GM23338 (cell line): Measurements from ENCODE around the gene NR4A1.

ENCODE experiments used
- CTCF ChIP-seq, 2 experiments: fragments of 200-600 bp in 1 of 2; sonication (generic) in 1 of 2; conservative IDR thresholded peaks; 2 replicates each; pipeline versions ENCODE4 v1.5.1 to v1.6.1; 2016 to 2017; ENCODE audit warnings: antibody characterized with exemption in 2 of 2, low read depth in 2 of 2, mild to moderate bottlenecking in 2 of 2, moderate library complexity in 1 of 2
- ETS1 ChIP-seq: IDR thresholded peaks from 2 replicates; pipeline ENCODE4 v1.6.1; 2016; ENCODE audit warnings: antibody characterized with exemption
- EZH2 ChIP-seq: fragments of 200-600 bp; sonication (generic); IDR thresholded peaks from one replicate; pipeline ENCODE4 v1.8.0; 2017; ENCODE audit warnings: antibody characterized with exemption, mild to moderate bottlenecking, low read depth; ENCODE audit not compliant: unreplicated experiment
- EZH2phosphoT487 ChIP-seq: fragments of 200-600 bp; sonication (generic); IDR thresholded peaks from one replicate; pipeline ENCODE4 v1.8.1; 2018; ENCODE audit warnings: antibody characterized with exemption; ENCODE audit not compliant: unreplicated experiment
- JUNB ChIP-seq: IDR thresholded peaks from one replicate; pipeline ENCODE4 v1.6.1; 2016; ENCODE audit warnings: antibody characterized with exemption; ENCODE audit not compliant: unreplicated experiment
- POLR2AphosphoS5 ChIP-seq: IDR thresholded peaks from 2 replicates; pipeline ENCODE4 v1.6.1; 2016; ENCODE audit warnings: antibody characterized with exemption, low read depth
- REST ChIP-seq: IDR thresholded peaks from one replicate; pipeline ENCODE4 v1.6.1; 2018; ENCODE audit warnings: antibody characterized with exemption; ENCODE audit not compliant: unreplicated experiment
- STAT1 ChIP-seq: IDR thresholded peaks from one replicate; pipeline ENCODE4 v1.6.1; 2016; ENCODE audit warnings: antibody characterized with exemption; ENCODE audit not compliant: unreplicated experiment
- ZNF114 ChIP-seq: fragments of 250-450 bp; sonication (Bioruptor Pico); IDR thresholded peaks from 2 replicates; pipeline ENCODE4 v1.5.0; 2020; ENCODE audit warnings: mild to moderate bottlenecking, moderate library complexity

- TF ChIP-seq CTCF (conservative IDR thresholded peaks at IDR 0.05; ENCODE audit: low read depth in 2 of 2) (no peak), EZH2phosphoT487 (no peak), EZH2 (no peak), JUNB (no peak), REST (no peak), POLR2AphosphoS5 (no peak), STAT1 (no peak), ZNF114 (no peak), ETS1 (no peak)
Observed at GRCh38 chr12:52067081-52067374, 15.8 kb downstream of the NR4A1 start.
